GM23248 (cell line): ENCODE data around the gene SLC6A19. TPM values are rescaled to one million over a fixed set of nuclear protein-coding genes. Genes with fewer than 3 reads are reported as not detected.

Source experiments
- DNase-seq: peaks from one replicate; pipeline ENCODE4 v3.0.0-alpha.2; 2015
- H2AFZ ChIP-seq: fragments of 200-600 bp; sonication (generic); 2 replicates; pipeline ENCODE4 v1.6.1; 2016; ENCODE audit warnings: antibody characterized with exemption
- H3F3A ChIP-seq: fragments of 200-600 bp; sonication (generic); 2 replicates; pipeline ENCODE4 v1.6.1; 2016; ENCODE audit warnings: mild to moderate bottlenecking, antibody characterized with exemption, mixed run types; ENCODE audit not compliant: insufficient read depth
- H3K27ac ChIP-seq: fragments of 200-600 bp; sonication (generic); 2 replicates; pipeline ENCODE4 v1.5.1; 2016; ENCODE audit warnings: mild to moderate bottlenecking
- H3K27me3 ChIP-seq: fragments of 200-600 bp; sonication (generic); replicated peaks from 2 replicates; pipeline ENCODE4 v1.6.1; 2016; ENCODE audit warnings: mild to moderate bottlenecking; ENCODE audit not compliant: insufficient read depth
- H3K36me3 ChIP-seq: fragments of 200-600 bp; sonication (generic); 2 replicates; pipeline ENCODE4 v1.6.1; 2016; ENCODE audit warnings: low read depth, mild to moderate bottlenecking
- H3K4me1 ChIP-seq: fragments of 200-600 bp; sonication (generic); 2 replicates; pipeline ENCODE4 v1.6.1; 2016; ENCODE audit warnings: mild to moderate bottlenecking; ENCODE audit not compliant: insufficient read depth
- H3K4me2 ChIP-seq: fragments of 200-600 bp; sonication (generic); one replicate; pipeline ENCODE4 v1.6.1; 2016; ENCODE audit warnings: mild to moderate bottlenecking; ENCODE audit not compliant: unreplicated experiment
- H3K4me3 ChIP-seq: fragments of 200-600 bp; sonication (generic); 2 replicates; pipeline ENCODE4 v1.5.1; 2016; ENCODE audit warnings: mild to moderate bottlenecking
- H3K79me2 ChIP-seq: fragments of 200-600 bp; sonication (generic); 2 replicates; pipeline ENCODE4 v1.6.1; 2016; ENCODE audit warnings: mild to moderate bottlenecking; ENCODE audit not compliant: insufficient read depth
- H3K9ac ChIP-seq: fragments of 200-600 bp; sonication (generic); 2 replicates; pipeline ENCODE4 v1.6.1; 2016; ENCODE audit warnings: mild to moderate bottlenecking
- H3K9me2 ChIP-seq: fragments of 200-600 bp; sonication (generic); 2 replicates; pipeline ENCODE4 v1.6.1; 2016; ENCODE audit warnings: mixed run types, mild to moderate bottlenecking, moderate library complexity; ENCODE audit not compliant: insufficient read depth
- H3K9me3 ChIP-seq: fragments of 200-600 bp; sonication (generic); one replicate; pipeline ENCODE4 v1.6.1; 2017; ENCODE audit warnings: low read depth
- H4K20me1 ChIP-seq: fragments of 200-600 bp; sonication (generic); 2 replicates; pipeline ENCODE4 v1.6.0; 2016; ENCODE audit not compliant: insufficient read depth
- EZH2 ChIP-seq: fragments of 200-600 bp; sonication (generic); IDR thresholded peaks from 2 replicates; pipeline ENCODE4 v1.6.1; 2018; ENCODE audit warnings: antibody characterized with exemption, mild to moderate bottlenecking; ENCODE audit not compliant: insufficient read depth, poor library complexity, severe bottlenecking
- EZH2phosphoT487 ChIP-seq: fragments of 200-600 bp; sonication (generic); IDR thresholded peaks from 2 replicates; pipeline ENCODE4 v1.6.1; 2018; ENCODE audit warnings: antibody characterized with exemption, moderate library complexity, mild to moderate bottlenecking, low read depth; ENCODE audit not compliant: insufficient read depth
- WGBS, 2 experiments: methylation state at CpG; one replicate each; pipeline ENCODE4 v1.1.6; 2015 to 2017; ENCODE audit warnings: low lambda C conversion rate in 2 of 2, low coverage in 1 of 2; ENCODE audit errors: missing lambda C conversion rate in 2 of 2; 5-methylcytosine and 5-hydroxymethylcytosine counted together
- in situ Hi-C: fragments of 300-500 bp; cut with MboI; formaldehyde crosslinking; loops from 2 replicates; pipeline ENCODE4 v1.15.0; 2020
- polyA plus RNA-seq: library from polyadenylated mRNA; unstranded; fragments of >200 nt; fragmentation: Nextera tagmentation; extraction: Ambion mirVana; gene quantifications from 2 replicates; pipeline ENCODE4 v1.2.1, GENCODE V29; 2016
- total RNA-seq: library from RNA; depleted of rRNA; stranded (reverse); fragments of >200 nt; shearing (Covaris generic); gene quantifications from 2 replicates; pipeline ENCODE4 v1.2.3, GENCODE V29; 2014

SLC6A19 gene
- total and polyA plus RNA-seq, 2 experiments from 2014 or later, result not detected

- Histone ChIP-seq H3K9me3 (no peaks in the 10 kb centered on the region), H3K9ac (no peak overlapping the region), H3K79me2 (no peaks in the 10 kb centered on the region), H3K27ac (no peak overlapping the region), H3K36me3 (no peaks in the 10 kb centered on the region), H3K27me3 (peaks cover 6% of the 10 kb centered on the region), H3K4me2 (no peak overlapping the region), H3F3A (no peaks in the 10 kb centered on the region), H4K20me1 (no peaks in the 10 kb centered on the region), H3K9me2 (no peaks in the 10 kb centered on the region), H2AFZ (no peak overlapping the region), H3K4me3 (no peak overlapping the region), H3K4me1 (no peaks in the 10 kb centered on the region)
- in situ Hi-C loops, result no loop called here
- TF ChIP-seq EZH2, result no peak
- no peak for TF ChIP-seq EZH2phosphoT487
- WGBS, 2 experiments, result 39 to 46% methylated on average over 17 to 20 of the region's 20 CpGs
- DNase-seq, result no peak
Measured at GRCh38 chr5:1180841-1181271, 20.5 kb upstream of the SLC6A19 start.

GRCh38 chr5:1181451-1182359 lies 19.7 kb upstream of the SLC6A19 start:
- no peak overlapping the region for H3K9ac ChIP-seq
- no peaks in the 10 kb centered on the region for H3K9me3 ChIP-seq
- TF ChIP-seq EZH2, result no peak
- TF ChIP-seq EZH2phosphoT487, result no peak
- H4K20me1 ChIP-seq, result no peaks in the 10 kb centered on the region
- no peak overlapping the region for H3K27ac ChIP-seq
- no peaks in the 10 kb centered on the region for H3K36me3 ChIP-seq
- no peaks in the 10 kb centered on the region for H3K4me1 ChIP-seq
- H3K79me2 ChIP-seq, result no peaks in the 10 kb centered on the region
- WGBS, 2 experiments, result 48 to 50% methylated on average over 26 to 27 of the region's 27 CpGs
- H3K4me2 ChIP-seq, result no peak overlapping the region
- H3K9me2 ChIP-seq, result no peaks in the 10 kb centered on the region
- no peaks in the 10 kb centered on the region for H3F3A ChIP-seq
- H2AFZ ChIP-seq, result no peak overlapping the region
- DNase-seq, result no peak
- H3K4me3 ChIP-seq, result no peak overlapping the region
- peaks cover 6% of the 10 kb centered on the region for H3K27me3 ChIP-seq
- in situ Hi-C loops, result no loop called here

- Histone ChIP-seq H3K9me2 (no peaks in the 10 kb centered on the region), H3F3A (no peaks in the 10 kb centered on the region), H3K9ac (no peak overlapping the region), H2AFZ (no peak overlapping the region), H3K4me3 (no peak overlapping the region), H4K20me1 (no peaks in the 10 kb centered on the region), H3K27ac (no peak overlapping the region), H3K4me2 (no peak overlapping the region), H3K4me1 (no peaks in the 10 kb centered on the region), H3K27me3 (peaks cover 6% of the 10 kb centered on the region), H3K9me3 (no peaks in the 10 kb centered on the region), H3K79me2 (no peaks in the 10 kb centered on the region), H3K36me3 (no peaks in the 10 kb centered on the region)
- 66 to 70% methylated on average over 5 to 7 of the region's 7 CpGs for WGBS, 2 experiments
- in situ Hi-C loops, result no loop called here
- TF ChIP-seq EZH2phosphoT487, result no peak
- no peak for TF ChIP-seq EZH2
- DNase-seq, result no peak
Measured at GRCh38 chr5:1182360-1182632, 19.1 kb upstream of the SLC6A19 start.

GRCh38 chr5:1182633-1183423 lies 18.6 kb upstream of the SLC6A19 start:
- Histone ChIP-seq H3F3A (no peaks in the 10 kb centered on the region), H3K9me3 (no peaks in the 10 kb centered on the region), H3K27ac (no peak overlapping the region), H3K4me2 (no peak overlapping the region), H3K36me3 (no peaks in the 10 kb centered on the region), H2AFZ (no peak overlapping the region), H4K20me1 (no peaks in the 10 kb centered on the region), H3K4me1 (no peaks in the 10 kb centered on the region), H3K4me3 (no peak overlapping the region), H3K9me2 (no peaks in the 10 kb centered on the region), H3K27me3 (peaks cover 6% of the 10 kb centered on the region), H3K79me2 (no peaks in the 10 kb centered on the region), H3K9ac (no peak overlapping the region)
- no peak for TF ChIP-seq EZH2phosphoT487
- no peak for TF ChIP-seq EZH2
- WGBS, 2 experiments, result 41 to 45% methylated on average over 31 of the region's 31 CpGs
- in situ Hi-C loops, result no loop called here
- DNase-seq, result no peak
